GM23338 (cell line): ENCODE results near the gene PSMC3.

Source experiments
- CTCF ChIP-seq, 2 experiments: fragments of 200-600 bp in 1 of 2; sonication (generic) in 1 of 2; conservative IDR thresholded peaks; 2 replicates each; pipeline versions ENCODE4 v1.5.1 to v1.6.1; 2016 to 2017; ENCODE audit warnings: antibody characterized with exemption in 2 of 2, low read depth in 2 of 2, mild to moderate bottlenecking in 2 of 2, moderate library complexity in 1 of 2
- POLR2AphosphoS5 ChIP-seq: IDR thresholded peaks from 2 replicates; pipeline ENCODE4 v1.6.1; 2016; ENCODE audit warnings: antibody characterized with exemption, low read depth
- REST ChIP-seq: IDR thresholded peaks from one replicate; pipeline ENCODE4 v1.6.1; 2018; ENCODE audit warnings: antibody characterized with exemption; ENCODE audit not compliant: unreplicated experiment

GRCh38 chr11:47403135-47403534 lies 23.1 kb downstream of the PSMC3 start:
- TF ChIP-seq CTCF (conservative IDR thresholded peaks at IDR 0.05; ENCODE audit: low read depth in 2 of 2) (no peak), POLR2AphosphoS5 (no peak), REST (no peak)
